Measurements from ENCODE around the gene ITGB5.
"Not testable (repeated sequence)": the region's sequence is repeated elsewhere in the genome, so short reads cannot be mapped to it uniquely, and the experiment has no call there.

The ITGB5 gene

DNA sequence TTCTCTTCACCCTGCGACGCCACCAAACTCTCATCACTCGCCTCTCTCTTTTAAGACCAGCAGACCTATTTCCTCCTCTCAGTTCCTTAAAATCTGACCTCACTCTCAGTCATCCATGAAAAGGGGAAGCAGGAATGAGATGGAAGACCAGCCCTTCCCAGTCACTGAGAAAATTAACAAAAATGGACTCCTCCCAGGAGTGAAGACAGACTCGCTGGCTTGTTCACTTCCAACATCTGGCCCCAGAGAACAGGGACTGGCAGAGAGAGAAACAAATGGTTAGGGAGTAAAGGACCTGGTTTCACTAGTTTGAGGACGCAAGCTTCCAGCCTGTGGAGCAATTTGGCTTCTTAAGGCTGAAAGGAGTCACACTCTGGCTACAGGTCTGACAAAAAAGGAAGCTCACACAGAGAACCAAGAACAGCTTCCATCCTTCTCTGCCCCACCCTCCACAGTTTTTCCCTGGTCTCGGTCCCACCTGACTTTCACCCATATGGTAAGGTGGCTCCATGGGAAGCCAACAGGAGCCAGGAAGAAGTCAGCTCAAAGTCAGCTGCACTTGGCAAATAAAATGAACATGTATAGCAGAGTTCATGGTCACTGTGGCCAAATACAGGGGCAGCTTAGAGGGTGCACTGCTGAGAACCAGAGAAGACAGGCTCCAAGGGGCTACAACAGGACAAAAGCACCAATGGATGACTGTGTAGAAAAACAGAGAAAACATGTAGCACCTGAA lies 57.2 kb downstream of the ITGB5 start:
- no peak overlapping the region for H3K4me3 ChIP-seq (ENCODE audit: low read length)
- TF ChIP-seq, protein P1, sequence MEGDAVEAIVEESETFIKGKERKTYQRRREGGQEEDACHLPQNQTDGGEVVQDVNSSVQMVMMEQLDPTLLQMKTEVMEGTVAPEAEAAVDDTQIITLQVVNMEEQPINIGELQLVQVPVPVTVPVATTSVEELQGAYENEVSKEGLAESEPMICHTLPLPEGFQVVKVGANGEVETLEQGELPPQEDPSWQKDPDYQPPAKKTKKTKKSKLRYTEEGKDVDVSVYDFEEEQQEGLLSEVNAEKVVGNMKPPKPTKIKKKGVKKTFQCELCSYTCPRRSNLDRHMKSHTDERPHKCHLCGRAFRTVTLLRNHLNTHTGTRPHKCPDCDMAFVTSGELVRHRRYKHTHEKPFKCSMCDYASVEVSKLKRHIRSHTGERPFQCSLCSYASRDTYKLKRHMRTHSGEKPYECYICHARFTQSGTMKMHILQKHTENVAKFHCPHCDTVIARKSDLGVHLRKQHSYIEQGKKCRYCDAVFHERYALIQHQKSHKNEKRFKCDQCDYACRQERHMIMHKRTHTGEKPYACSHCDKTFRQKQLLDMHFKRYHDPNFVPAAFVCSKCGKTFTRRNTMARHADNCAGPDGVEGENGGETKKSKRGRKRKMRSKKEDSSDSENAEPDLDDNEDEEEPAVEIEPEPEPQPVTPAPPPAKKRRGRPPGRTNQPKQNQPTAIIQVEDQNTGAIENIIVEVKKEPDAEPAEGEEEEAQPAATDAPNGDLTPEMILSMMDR (IDR thresholded peaks at IDR 0.05; ENCODE audit: insufficient read depth, low read depth, low read length, missing control alignments): no peak
- no peak for DNase-seq (ENCODE audit: low read depth)

DNA sequence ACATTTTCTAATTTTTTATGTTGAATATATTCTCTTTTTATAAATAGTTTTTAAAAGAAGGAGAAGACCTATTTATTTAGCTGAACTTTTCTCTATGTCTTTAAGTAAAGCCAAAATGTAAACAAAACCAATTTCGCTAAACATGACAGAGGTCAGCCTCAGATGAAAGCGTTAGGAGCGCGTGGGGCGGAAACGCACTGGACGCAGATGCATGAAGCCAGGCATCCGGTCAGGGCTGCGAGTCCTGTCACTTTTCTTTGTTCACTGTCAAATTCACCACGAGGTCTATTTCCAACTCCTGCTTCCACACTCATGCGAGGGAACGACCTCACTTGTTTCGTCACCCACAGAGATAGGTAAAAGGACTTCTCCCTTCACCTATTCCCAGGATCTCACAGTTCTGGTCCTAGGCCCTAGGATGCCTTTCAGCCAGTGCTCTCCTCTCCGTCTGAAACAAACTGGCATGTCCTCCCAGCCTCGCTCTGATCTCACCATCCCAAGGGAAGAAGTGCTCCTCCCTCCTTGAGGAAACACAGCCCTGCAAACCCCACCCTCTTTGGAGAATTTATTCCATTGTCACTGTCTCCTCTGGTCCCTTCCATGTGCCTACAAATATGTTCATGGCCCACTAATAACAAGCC lies 57.9 kb downstream of the ITGB5 start:
- DNase-seq (ENCODE audit: low read depth): no peak
- no peak overlapping the region for H3K4me3 ChIP-seq (ENCODE audit: low read length)
- TF ChIP-seq, protein P1 (IDR thresholded peaks at IDR 0.05; ENCODE audit: insufficient read depth, low read depth, low read length, missing control alignments): no peak

DNA sequence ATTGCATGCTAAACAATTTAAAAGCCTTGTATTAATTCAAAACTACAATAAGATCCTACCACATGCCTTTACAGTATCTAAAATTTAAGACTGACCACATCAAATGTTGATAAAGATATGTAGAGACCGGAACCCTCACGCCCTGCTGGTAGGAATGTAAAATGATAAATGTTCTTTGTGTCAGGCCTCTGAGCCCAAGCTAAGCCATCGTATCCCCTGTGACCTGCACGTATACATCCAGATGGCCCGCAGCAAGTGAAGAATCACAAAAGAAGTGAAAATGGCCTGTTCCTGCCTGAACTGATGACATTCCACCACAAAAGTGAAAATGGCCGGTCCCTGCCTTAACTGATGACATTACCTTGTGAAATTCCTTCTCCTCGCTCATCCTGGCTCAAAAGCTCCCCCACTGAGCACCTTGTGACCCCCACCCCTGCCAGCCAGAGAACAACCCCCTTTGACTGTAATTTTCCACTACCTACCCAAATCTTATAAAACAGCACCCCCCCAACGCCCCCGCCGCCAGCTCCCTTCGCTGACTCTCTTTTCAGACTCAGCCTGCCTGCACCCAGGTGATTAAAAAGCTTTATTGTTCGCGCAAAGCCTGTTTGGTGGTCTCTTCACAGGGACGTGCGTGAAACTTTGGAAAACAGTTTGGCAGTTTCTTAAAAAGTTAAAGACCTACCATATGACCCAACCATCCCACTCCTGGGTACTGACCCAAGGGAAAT lies 59.5 kb downstream of the ITGB5 start:
- H3K4me3 ChIP-seq (ENCODE audit: low read length); DNase-seq (ENCODE audit: low read depth): not testable (repeated sequence)

DNA sequence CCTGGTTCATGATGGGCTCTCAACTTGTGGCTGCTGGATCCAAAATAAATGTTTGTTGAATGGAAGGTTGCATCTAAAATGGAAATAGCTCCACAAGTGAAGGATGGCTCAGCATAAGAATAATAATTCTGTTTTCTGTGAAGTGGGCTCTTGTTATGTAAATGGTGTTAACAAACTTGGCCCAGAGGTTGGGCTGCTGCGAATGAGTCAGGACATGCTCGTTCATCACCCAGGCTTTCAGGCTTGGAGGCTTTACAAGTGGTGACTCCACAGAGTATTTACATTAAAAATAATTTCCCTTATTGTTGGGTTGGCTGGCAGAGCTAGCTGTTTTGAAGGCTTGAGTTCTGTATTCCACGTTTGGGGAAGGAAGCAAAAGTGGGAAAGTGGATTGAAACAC lies 60.5 kb downstream of the ITGB5 start:
- H3K4me3 ChIP-seq (ENCODE audit: low read length): no peak overlapping the region
- TF ChIP-seq, protein P1 (IDR thresholded peaks at IDR 0.05; ENCODE audit: insufficient read depth, low read depth, low read length, missing control alignments): no peak
- DNase-seq (ENCODE audit: low read depth): peak; percentile 90

DNA sequence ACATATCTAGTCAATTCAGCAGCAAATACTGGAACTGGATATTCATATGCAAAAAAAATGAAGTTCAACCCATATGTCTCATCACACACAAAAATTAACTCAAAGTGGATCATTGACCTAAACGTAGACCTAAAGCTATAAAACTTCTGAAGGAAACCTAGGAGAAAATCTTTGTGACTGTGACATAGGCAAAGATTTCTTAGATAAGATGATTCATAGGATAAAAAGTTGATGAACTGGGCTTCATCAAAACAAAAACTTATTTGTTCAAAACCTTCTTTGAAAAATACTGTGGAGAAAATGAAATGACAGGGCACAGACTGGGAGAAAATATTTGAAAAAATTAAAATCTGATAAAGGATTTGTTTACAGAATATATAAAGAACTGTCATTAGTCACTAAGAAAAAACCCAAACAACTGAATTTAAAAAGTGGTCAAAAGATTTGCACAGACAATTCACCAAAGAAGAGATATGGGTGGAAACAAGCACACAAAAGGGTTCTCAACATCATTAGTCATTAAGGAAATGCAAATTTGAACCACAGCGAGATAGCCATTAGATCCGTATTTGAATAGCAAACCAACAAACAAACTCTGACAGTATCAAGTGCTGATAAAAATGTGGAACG lies 62.8 kb downstream of the ITGB5 start:
- TF ChIP-seq, protein P1 (IDR thresholded peaks at IDR 0.05; ENCODE audit: insufficient read depth, low read depth, low read length, missing control alignments): no peak
- H3K4me3 ChIP-seq (ENCODE audit: low read length): no peak overlapping the region
- DNase-seq (ENCODE audit: low read depth): no peak

DNA sequence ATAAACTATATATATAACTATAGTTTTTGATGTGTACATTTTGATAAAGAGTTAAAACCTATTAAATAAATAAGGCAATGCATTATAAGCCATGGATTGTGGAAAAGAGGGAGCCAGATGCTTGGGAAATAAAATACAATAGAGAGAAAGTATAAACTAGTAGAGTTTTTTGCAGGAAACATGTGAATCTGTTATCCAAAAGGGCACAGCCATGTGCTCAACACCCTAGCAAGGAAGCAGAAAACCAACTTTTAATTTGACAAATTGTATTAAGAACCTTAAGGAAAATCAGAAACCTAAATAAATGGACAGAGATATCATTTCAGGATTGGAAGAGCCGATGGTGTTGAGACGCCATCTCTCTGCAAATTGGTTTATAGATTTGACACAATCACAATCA lies 63.5 kb downstream of the ITGB5 start:
- DNase-seq (ENCODE audit: low read depth): no peak
- no peak overlapping the region for H3K4me3 ChIP-seq (ENCODE audit: low read length)
- TF ChIP-seq, protein P1 (IDR thresholded peaks at IDR 0.05; ENCODE audit: insufficient read depth, low read depth, low read length, missing control alignments): no peak

DNA sequence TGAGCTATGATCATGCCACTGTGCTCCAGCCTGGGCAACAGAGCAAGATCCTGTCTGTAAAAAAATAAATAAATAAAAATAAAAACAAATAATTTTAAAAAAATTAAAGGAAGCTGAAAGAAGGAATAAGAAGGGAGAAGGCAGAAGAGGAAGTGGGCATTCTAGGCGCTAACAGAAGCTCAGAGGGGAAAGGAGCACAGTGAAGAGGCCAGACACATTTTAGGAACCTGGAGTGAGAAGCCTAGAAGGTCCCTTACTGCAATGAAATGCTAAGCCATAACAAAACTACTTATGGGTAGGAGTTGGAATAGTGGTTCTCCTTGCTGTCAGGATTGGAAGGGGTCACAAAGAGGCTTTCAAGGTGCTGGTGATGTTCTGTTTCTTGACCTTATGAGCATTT lies 64.0 kb downstream of the ITGB5 start:
- TF ChIP-seq, protein P1 (IDR thresholded peaks at IDR 0.05; ENCODE audit: insufficient read depth, low read depth, low read length, missing control alignments): no peak
- H3K4me3 ChIP-seq (ENCODE audit: low read length): no peak overlapping the region
- DNase-seq (ENCODE audit: low read depth): no peak

Measured in epithelial cell of esophagus (primary cell).